GM21723 (cell line): ENCODE results near the gene RASGRP4.
"Not testable (repeated sequence)": the region's sequence is repeated elsewhere in the genome, so short reads cannot be mapped to it uniquely, and the experiment has no call there.

Source experiments
- ATAC-seq: cut with Tn5 transposase; IDR thresholded peaks from one replicate; pipeline ENCODE4 v1.9.1; 2021; ENCODE audit warnings: mild to moderate bottlenecking, moderate library complexity; ENCODE audit not compliant: unreplicated experiment

RASGRP4 gene

DNA sequence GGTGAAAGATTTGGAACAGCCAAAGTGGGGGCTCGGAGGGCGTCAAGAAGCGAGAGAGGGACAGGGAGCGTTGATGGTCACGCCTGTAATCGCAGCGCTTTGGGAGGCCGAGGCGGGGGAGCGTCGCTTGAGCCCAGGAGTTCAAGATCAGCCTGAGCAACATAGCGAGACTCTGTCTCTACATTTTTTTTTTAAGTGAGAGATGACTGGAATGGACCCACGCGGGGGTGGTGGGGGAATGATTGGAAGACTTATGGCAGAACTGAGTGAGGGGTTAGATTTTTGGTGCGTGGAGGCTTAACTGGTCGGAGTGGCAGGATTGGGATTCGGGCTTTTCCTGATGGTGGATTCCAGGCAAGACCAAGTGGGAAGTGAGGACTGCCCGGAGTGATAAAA lies 50.9 kb downstream of the RASGRP4 start:
- no peak for ATAC-seq

GRCh38 chr19:38374332-38375097 lies 51.5 kb downstream of the RASGRP4 start, which contains the start of gene PSMD8:
Gene PSMD8, plus strand, starts transcription at chr19:38374571. Its CDS starts 31 bp downstream, at chr19:38374602.
- peak; percentile 94 for ATAC-seq

DNA sequence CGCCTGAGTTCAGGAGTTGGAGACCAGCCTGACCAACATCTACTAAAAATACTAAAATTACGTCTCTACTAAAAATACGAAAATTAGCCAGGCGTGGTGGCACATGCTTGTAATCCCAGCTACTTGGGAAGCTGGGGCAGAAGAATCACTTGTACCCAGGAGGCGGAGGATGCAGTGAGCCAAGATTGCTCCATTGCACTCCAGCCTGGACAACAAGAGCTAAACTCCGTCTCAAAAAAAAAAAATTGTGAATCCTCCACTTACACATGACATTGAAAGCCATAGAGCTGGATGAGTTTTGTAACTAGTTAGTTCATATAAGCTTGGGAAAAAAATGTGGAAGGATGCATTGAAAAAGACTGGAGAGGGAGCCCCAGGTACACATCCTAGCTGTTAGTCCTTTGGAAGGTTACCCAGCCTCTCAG lies 52.1 kb downstream of the RASGRP4 start:
- no peak for ATAC-seq

DNA sequence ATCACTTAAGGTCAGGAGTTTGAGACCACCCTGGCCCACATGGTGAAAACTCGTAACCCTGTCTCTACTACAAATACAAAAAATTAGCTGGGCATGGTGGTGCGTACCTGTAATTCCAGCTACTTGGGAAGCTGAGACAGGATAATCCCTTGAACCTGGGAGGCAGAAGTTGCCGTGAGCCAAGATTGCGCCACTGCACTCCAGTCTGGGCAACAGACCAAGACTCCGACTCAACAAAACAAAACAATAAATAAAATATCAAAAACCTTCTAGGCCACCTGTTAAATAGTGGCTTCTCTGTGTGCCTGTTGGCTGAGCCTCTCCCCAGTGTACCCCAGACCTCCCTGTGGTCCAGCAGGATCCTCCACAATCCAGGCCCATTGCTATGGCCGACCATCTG lies 54.9 kb downstream of the RASGRP4 start:
- no peak for ATAC-seq

DNA sequence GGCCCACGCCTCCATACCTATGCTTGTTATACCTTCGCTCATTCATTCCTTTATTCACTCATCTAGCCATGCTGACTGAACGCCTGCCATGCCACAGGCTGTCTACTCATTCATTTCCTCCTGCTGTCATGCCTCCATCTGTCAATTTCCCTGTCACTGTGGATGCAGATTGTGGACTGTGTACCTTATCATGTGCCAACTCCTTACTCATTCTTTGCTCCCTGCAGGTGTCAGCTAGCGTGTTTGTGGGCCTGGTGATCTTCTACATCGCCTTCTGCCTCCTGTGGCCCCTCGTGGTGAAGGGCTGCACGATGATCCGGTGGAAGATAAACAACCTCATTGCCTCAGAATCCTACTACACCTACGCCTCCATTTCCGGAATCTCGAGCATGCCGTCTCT lies 55.7 kb downstream of the RASGRP4 start:
- no peak for ATAC-seq

GRCh38 chr19:38369584-38369983 lies 56.4 kb downstream of the RASGRP4 start:
- no peak for ATAC-seq

- no peak for ATAC-seq
These were observed 59.0 kb downstream of the RASGRP4 start for GRCh38 chr19:38367041-38367440.

DNA sequence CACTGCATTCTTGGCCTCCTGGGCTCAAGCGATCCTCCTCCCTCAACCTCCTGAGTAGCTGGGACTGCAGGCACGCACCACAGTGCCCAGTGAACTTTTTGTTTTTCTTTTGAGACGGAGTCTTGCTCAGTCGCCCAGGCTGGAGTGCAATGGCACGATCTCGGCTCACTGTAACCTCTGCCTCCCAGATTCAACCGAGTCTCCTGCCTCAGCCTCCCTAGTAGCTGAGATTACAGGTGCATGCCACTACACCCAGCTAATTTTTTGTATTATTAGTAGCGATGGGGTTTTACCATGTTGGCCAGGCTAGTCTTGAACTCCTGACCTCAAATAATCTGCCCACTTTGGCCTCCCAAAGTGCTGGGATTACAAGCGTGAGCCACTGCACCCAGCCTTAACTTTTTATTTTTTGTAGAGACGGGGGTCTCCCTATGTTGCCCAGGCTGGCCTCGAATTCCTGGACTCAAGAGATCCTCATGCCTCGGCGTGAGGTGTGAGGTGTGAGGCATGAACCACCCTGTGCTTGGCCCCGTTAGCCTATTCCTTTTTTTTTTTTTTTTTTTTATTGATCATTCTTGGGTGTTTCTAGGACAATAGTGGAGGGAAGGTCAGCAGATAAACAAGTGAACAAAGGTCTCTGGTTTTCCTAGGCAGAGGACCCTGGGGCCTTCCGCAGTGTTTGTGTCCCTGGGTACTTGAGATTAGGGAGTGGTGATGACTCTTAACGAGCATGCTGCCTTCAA lies 62.9 kb downstream of the RASGRP4 start:
- not testable (repeated sequence) for ATAC-seq

DNA sequence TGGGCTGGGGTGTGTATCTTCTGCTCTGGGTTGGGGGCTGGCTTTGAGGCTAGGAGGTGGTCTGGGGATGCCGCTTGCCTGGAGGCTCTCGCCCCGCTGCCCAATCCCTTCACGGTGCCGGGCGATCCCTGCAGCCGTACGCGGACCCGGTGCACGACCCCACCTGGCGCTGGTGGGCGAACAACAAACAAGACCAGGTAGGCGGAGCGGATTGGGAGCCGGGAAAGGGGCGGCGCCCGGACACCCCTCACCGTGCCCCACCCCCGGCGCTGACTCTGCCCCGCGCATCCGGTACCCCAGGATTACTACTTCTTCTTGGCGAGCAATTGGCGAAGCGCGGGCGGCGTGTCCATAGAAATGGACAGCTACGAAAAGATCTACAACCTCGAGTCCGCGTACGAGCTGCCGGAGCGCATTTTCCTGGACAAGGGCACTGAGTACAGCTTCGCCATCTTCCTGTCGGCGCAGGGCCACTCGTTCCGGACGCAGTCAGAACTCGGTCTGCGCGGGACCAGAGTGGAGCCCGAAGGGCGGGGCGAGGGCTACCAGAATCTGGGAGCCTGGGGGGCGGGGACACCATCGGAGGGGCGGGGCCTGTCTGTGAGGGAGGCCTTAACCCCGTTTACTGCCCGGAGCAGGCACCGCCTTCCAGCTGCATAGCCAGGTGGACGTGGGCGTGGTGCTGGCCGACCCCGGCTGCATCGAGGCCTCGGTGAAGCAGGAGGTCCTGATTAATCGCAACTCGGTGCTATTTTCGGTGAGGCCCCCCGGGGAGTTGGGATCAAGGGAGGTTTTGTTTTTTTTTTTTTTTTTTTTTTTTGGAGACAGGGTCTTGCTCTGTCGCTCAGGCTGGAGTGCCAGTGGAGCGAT lies 63.7 kb downstream of the RASGRP4 start:
- no peak for ATAC-seq

GRCh38 chr19:38361633-38362075 lies 64.4 kb downstream of the RASGRP4 start:
- ATAC-seq, result no peak

DNA sequence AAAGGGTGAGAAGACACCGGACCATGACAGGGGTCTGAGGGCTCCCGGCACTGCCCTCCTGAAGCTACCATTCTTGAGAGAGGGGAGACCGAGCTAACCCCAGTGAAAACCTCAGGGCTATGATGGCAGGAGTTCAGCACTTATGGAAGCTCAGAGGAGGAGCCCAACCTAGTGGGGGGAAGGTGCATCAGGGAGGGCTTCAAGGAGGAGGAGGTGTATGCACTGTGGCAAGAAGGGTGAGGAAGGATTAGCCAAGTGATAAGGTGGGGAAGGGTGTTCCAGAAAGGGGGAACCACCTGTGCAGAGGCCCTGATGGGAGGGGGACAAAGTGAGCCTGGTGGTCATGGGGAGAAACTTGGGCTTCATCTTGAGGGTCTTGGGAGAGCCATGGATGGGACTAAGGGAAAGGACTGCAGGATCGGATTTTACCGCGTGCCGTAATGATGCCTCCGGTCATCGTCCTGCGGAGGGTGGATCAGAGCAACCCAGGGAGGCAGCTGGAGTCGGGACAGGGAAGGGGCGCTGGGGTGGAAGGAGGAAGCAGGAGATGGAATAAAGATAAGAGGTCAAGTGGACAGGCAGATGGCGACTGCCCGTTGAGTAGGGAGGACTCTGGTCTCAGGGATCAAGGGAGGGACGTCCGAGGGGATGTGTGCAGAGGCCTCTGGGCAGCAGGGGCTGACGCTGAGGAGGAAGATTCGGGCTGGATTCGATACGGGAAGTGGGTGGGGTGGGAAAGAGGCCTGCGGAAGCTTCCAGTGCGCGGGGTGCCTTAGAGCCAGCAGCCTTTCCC lies 65.0 kb downstream of the RASGRP4 start:
- no peak for ATAC-seq

GRCh38 chr19:38360351-38360750 lies 65.7 kb downstream of the RASGRP4 start:
- no peak for ATAC-seq

DNA sequence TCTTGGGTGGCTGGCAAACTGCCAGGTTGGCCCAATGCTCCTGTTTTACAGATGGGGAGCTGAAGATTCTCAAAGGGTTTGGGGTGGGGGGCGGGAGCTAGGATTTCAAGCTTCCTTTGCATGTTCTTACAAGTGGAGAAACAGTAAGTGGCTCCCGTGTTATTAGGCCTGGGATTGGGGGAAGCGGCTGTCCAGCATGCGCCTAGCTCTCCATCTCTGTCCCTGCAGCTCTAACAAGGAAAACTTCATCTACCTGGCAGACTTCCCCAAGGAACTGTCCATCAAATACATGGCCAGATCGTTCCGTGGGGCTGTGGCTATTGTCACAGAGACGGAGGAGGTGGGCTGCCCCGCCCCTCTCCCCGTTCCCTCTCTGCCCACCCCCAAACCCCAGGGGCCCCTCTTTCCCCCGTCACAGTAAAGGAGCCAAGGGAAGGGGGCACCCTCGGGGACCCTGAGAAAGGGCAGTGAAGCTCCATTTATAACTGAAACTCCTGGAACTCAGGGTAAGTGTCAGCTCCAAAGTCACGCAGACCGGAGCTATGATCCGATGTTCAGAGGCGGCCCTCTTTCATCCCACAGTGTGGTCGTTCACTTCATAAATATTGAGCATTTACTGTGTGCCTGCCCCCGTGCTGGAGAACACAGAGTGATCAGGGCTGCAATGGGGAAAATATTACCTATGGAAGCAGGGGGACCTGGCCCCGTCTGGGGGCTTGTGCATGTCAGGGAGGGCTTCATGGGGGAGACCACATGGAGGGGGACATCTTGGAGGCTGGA lies 66.6 kb downstream of the RASGRP4 start:
- ATAC-seq, result no peak
